ENCODE data around the gene ANKRD65. TPM values are rescaled to one million over a fixed set of nuclear protein-coding genes. Genes with fewer than 3 reads are reported as not detected.

The ANKRD65 gene
- total and polyA plus RNA-seq, 4 donors: 1.8 to 10.8 (median 8.7) TPM

DNA sequence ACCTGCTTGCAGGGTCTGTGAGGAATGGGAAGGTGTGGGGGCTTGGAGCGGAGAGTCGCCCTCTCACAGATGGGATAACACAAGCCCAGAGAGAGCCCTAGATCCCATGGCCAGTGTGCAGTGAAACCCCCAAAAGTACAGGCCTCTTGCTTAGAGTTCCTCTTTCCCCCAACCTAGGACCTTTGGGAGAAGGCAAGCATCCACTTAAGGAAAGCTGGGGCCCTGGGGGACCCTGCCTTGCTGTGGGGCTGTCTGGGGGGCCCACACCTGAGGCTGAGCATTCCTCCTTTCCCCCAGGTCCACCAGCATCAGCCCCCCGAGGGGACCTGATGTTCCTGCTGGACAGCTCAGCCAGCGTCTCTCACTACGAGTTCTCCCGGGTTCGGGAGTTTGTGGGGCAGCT lies 15.6 kb upstream of the ANKRD65 start:
- WGBS (ENCODE audit: insufficient coverage): 93% methylated on average over 6 of the region's 7 CpGs
- no peak for DNase-seq (ENCODE audit: low read depth in 4 of 6, low spot score in 6 of 6)
- H3K9me3 ChIP-seq (ENCODE audit: control insufficient read depth, insufficient read depth, low read length): no peaks in the 10 kb centered on the region
- H3K4me1 ChIP-seq (ENCODE audit: control insufficient read depth, insufficient read depth, low read length): peaks cover 84% of the 10 kb centered on the region
- peaks cover 41% of the 10 kb centered on the region for H3K36me3 ChIP-seq (ENCODE audit: control insufficient read depth, insufficient read depth, low read length)
- no peak overlapping the region for H3K27ac ChIP-seq (ENCODE audit: low read depth, low read length)
- peak overlapping the region; percentile 39 for H3K4me3 ChIP-seq (ENCODE audit: low read depth, low read length)
- peaks cover 3% of the 10 kb centered on the region for H3K27me3 ChIP-seq (ENCODE audit: control insufficient read depth, insufficient read depth, low read length)

DNA sequence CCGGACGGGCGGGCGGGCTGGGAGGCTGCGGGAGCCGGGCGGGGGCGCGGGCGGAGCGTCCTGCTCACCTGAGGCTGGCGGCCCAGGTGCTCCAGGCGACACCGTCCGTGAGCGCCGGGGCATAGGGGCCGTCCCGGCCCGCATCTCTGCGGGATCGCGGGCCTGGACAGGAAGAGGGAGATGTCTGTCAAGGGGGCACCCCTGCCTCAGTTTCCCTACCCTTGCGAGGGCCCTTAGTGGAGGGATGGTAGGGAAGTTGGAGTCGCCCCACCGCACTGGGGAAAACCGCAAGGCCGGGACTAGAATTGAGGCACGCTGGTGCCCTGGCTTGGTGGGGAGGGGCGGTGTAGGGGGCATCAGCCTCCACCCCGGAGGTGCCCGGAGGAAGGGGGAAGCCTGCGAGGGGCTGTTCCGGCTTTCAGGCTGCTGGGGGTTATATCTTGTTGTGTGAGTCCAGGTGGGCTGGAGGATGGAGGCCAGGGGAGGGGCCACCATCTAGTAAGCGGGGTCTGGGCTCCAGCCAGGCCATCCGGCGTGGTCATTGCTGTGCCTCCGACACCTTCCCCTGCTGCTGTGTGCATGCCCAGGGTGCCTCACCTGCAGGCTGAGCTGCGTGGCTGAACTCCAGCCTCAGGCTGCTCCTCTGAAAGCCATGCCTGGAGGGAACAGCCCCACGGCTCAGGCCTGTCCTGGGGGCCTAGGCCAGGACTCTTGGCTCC lies 15.0 kb upstream of the ANKRD65 start:
- H3K9me3 ChIP-seq (ENCODE audit: control insufficient read depth, insufficient read depth, low read length): no peaks in the 10 kb centered on the region
- H3K4me3 ChIP-seq (ENCODE audit: low read depth, low read length): peak overlapping the region; percentile 39
- H3K27me3 ChIP-seq (ENCODE audit: control insufficient read depth, insufficient read depth, low read length): peaks cover 3% of the 10 kb centered on the region
- H3K4me1 ChIP-seq (ENCODE audit: control insufficient read depth, insufficient read depth, low read length): peaks cover 85% of the 10 kb centered on the region
- H3K27ac ChIP-seq (ENCODE audit: low read depth, low read length): no peak overlapping the region
- 19% methylated on average over 39 of the region's 40 CpGs for WGBS (ENCODE audit: insufficient coverage)
- H3K36me3 ChIP-seq (ENCODE audit: control insufficient read depth, insufficient read depth, low read length): peaks cover 37% of the 10 kb centered on the region
- no peak for DNase-seq (ENCODE audit: low read depth in 4 of 6, low spot score in 6 of 6)

DNA sequence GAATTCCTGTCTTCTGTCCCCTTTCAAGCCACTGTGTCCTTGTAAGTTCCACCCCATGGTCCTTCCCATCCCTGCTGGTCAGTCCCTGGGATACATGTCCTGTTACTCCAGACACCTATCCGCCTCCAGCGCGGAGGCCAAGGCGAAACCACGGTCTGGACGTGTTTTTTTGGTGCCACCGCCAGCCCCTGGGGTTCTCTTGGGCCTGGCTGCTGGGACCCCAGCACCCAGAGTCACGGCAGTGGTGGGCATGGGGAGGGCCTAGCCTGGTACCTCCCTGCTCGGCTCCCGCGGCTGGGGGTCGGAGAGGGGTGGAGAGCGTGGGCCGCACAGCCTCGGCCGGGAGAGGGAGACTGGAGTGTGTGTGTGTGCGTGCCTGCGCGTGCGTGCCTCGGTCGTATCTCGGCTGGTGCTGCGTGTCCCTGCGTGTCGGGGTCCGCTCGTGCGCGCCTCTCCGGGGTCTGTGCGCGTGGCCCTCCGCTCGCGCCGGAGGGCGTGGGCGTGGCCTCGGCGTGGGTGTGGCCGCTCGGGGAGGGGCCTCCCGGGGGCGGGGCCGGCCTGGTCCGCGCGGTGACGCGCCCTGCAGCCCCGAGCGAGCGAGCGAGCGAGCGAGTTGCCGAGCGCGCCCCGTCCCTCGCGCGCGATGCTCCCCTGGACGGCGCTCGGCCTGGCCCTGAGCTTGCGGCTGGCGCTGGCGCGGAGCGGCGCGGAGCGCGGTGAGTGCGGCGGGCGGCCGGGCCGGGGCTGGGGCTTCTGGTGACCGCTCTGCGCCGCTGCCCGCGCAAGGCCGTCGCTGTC lies 14.2 kb upstream of the ANKRD65 start, which contains the start of gene VWA1:
Gene VWA1 (plus strand): TSS at position 585 of the 798 bp plus-strand sequence. CDS start 59 bp downstream, at position 644.
- Histone ChIP-seq H3K4me1 (ENCODE audit: control insufficient read depth, insufficient read depth, low read length) (peaks cover 85% of the 10 kb centered on the region), H3K9me3 (ENCODE audit: control insufficient read depth, insufficient read depth, low read length) (no peaks in the 10 kb centered on the region), H3K4me3 (ENCODE audit: low read depth, low read length) (peak within 1 kb of the TSS; percentile 39), H3K36me3 (ENCODE audit: control insufficient read depth, insufficient read depth, low read length) (peaks cover 30% of the 10 kb centered on the region), H3K27me3 (ENCODE audit: control insufficient read depth, insufficient read depth, low read length) (peaks cover 3% of the 10 kb centered on the region), H3K27ac (ENCODE audit: low read depth, low read length) (peak within 1 kb of the TSS; percentile 91)
- WGBS (ENCODE audit: insufficient coverage): 6% methylated on average over 88 of the region's 89 CpGs
- peak in 2 of 6 donors; percentile 82 to 85 for DNase-seq (ENCODE audit: low read depth in 4 of 6, low spot score in 6 of 6)

DNA sequence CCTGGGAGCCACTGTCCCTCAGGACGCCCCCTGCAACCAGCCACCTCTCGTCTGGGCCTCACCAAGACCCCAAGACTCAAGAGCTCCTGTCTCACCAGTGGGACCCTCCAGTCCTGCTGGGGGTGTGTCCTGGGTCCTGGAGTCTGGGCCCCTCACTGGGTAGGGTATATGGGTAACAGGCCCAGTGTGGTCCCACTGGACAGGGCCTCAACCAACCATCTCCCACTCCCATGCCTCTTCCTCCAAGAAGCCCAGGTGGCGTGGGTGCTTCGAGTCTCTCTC lies 13.7 kb upstream of the ANKRD65 start:
- no peak for DNase-seq (ENCODE audit: low read depth in 4 of 6, low spot score in 6 of 6)
- Histone ChIP-seq H3K27me3 (ENCODE audit: control insufficient read depth, insufficient read depth, low read length) (peaks cover 3% of the 10 kb centered on the region), H3K36me3 (ENCODE audit: control insufficient read depth, insufficient read depth, low read length) (peaks cover 25% of the 10 kb centered on the region), H3K4me1 (ENCODE audit: control insufficient read depth, insufficient read depth, low read length) (peaks cover 86% of the 10 kb centered on the region), H3K27ac (ENCODE audit: low read depth, low read length) (peak overlapping the region; percentile 91), H3K9me3 (ENCODE audit: control insufficient read depth, insufficient read depth, low read length) (no peaks in the 10 kb centered on the region), H3K4me3 (ENCODE audit: low read depth, low read length) (no peak overlapping the region)
- WGBS (ENCODE audit: insufficient coverage): 66% methylated on average over 4 of the region's 4 CpGs

DNA sequence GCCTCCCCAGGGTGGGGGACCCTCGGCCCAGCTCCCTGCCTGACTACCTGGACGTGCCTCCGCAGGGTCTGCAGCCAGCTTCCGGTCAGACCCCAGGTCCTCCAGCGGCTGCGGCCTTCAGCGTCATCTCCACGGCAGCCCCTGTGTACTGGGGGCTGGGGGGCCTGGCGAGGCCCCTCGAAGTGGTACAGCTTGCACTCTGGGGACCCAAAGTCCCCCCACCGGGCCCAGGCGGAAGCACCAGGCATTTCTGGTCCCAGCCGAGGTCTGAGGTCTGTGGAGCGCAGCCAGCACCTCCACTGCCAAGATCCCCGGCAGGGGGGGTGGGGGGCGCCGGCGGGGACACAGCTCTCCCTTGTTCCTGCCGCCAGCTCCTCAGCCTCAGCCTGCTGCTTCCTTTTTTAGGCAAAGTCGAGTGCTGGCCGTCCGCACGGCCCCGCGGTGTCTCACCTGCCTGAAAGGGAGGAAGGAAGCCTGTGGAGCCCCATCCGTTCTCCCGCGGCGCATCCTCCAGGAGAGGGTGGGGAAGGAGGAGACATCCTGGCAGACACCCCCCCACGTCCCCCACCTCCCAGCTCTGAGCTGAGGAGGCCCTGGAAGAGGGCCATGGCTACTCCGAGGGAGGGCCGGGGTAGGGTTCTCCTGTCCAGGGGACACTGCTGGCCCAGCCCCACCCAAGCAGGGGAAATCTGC lies 13.2 kb upstream of the ANKRD65 start:
- H3K27me3 ChIP-seq (ENCODE audit: control insufficient read depth, insufficient read depth, low read length): peaks cover 3% of the 10 kb centered on the region

DNA sequence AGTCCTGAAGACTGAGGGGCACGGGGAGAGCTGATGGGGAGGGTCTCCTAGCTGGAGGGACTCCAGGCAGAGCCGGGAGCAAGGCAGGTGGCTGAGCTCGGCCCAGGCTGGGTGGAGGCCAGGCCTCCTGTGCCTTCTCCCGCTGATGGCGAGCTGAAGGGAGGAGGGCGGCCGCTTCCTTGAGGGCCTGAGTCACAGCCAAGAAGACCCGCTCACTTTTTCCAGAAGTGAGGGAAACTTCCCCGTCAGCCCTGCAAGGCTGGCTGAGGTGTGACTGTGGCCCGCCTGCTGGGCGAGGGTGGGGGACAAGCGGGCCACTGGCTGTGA lies 12.7 kb upstream of the ANKRD65 start:
- peak overlapping the region; percentile 91 for H3K27ac ChIP-seq (ENCODE audit: low read depth, low read length)
- H3K4me3 ChIP-seq (ENCODE audit: low read depth, low read length): no peak overlapping the region
- peak in 1 of 6 donors; percentile 57 for DNase-seq (ENCODE audit: low read depth in 4 of 6, low spot score in 6 of 6)

More for the DNA sequence above, 13.2 kb upstream of the ANKRD65 start:
- Histone ChIP-seq H3K4me3 (ENCODE audit: low read depth, low read length) (no peak overlapping the region), H3K4me1 (ENCODE audit: control insufficient read depth, insufficient read depth, low read length) (peaks cover 90% of the 10 kb centered on the region), H3K36me3 (ENCODE audit: control insufficient read depth, insufficient read depth, low read length) (peaks cover 25% of the 10 kb centered on the region), H3K27ac (ENCODE audit: low read depth, low read length) (peak overlapping the region; percentile 91), H3K9me3 (ENCODE audit: control insufficient read depth, insufficient read depth, low read length) (no peaks in the 10 kb centered on the region)
- 19% methylated on average over 32 of the region's 32 CpGs for WGBS (ENCODE audit: insufficient coverage)
- peak in 5 of 6 donors; percentile 36 to 85 (median 55) for DNase-seq (ENCODE audit: low read depth in 4 of 6, low spot score in 6 of 6)

DNA sequence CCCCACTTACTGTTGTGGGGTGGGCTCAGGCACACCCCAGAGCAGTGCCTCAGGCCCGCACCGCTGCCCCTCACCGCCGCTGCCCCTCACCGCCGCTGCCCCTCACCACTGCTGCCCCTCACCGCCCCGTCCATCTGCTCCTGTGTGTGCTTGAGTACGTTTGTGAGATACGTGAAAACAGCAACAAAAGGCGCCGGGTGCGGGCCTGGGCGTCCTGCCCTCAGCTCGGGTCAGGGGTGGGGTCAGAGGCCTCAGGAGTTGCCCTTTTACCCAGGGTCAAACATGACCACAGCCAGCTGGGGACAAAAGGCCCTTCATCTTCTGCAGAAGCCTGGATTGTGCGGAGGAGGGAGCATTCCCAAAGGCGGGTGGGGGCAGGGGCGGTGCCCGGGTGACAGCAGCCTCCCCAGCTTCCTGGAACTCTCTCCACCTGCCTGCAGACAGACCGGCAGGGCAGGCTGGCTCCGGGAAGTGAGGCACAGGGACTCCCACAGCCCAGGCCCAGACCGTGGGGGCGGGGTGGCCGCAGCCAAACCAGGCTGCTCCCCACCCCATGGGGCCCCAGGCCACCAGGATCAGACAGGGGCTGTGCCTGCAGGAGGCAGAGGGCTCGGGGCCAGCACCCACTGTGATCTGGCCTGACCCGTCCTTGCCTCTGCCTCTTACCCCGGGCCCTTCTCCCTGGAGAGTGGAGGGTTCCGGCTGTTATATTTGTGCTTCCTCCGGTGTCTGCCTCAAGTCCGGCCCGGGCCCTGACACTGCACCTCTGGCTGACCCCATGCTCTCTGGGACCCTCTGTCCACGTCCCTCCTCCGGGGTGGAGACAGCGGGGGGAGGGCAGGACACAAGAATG lies 12.1 kb upstream of the ANKRD65 start:
- Histone ChIP-seq H3K27ac (ENCODE audit: low read depth, low read length) (peak overlapping the region; percentile 91), H3K4me3 (ENCODE audit: low read depth, low read length) (no peak overlapping the region)
- 44% methylated on average over 30 of the region's 34 CpGs for WGBS (ENCODE audit: insufficient coverage)

More for the DNA sequence above, 12.7 kb upstream of the ANKRD65 start:
- H3K27me3 ChIP-seq (ENCODE audit: control insufficient read depth, insufficient read depth, low read length): peaks cover 3% of the 10 kb centered on the region
- peaks cover 90% of the 10 kb centered on the region for H3K4me1 ChIP-seq (ENCODE audit: control insufficient read depth, insufficient read depth, low read length)
- peaks cover 21% of the 10 kb centered on the region for H3K36me3 ChIP-seq (ENCODE audit: control insufficient read depth, insufficient read depth, low read length)
- 19% methylated on average over 11 of the region's 12 CpGs for WGBS (ENCODE audit: insufficient coverage)
- H3K9me3 ChIP-seq (ENCODE audit: control insufficient read depth, insufficient read depth, low read length): no peaks in the 10 kb centered on the region

DNA sequence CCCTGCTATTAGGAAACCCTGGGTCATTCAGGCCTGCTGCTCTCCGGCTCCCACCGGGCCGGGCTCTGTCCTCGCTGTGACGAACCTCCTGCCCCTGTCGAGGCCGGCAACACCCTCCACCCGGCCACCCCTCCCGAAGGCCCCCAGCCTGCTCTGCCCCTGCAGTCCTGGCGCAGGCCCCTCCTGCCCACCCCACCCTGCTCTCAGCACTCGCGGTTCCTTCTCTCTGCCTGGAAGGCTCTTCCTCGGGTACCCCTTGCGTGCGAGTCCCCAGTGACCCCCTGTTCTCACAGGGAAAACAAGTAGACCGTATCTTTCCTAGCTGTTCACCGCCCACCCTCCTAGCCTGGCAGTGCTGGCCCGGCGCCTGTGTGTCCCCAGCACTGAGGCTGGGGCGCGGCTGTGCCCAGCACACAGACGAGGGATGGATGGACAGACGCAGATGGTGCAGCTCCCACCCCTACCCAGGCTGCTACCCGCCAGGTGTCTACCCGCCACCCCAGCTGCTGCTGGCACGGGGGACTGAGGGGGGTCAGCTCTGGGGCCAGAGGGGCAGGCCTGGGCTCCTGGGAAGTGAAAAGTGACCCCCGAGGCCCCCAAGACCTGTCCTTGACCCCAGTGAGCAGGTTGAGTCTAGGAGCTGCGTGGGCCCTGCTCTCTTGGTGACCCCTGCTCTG lies 11.3 kb upstream of the ANKRD65 start:
- H3K9me3 ChIP-seq (ENCODE audit: control insufficient read depth, insufficient read depth, low read length): no peaks in the 10 kb centered on the region
- DNase-seq (ENCODE audit: low read depth in 4 of 6, low spot score in 6 of 6): no peak
- peak overlapping the region; percentile 91 for H3K27ac ChIP-seq (ENCODE audit: low read depth, low read length)
- H3K36me3 ChIP-seq (ENCODE audit: control insufficient read depth, insufficient read depth, low read length): peaks cover 8% of the 10 kb centered on the region
- WGBS (ENCODE audit: insufficient coverage): 50% methylated on average over 24 of the region's 28 CpGs
- H3K4me3 ChIP-seq (ENCODE audit: low read depth, low read length): no peak overlapping the region
- peaks cover 80% of the 10 kb centered on the region for H3K4me1 ChIP-seq (ENCODE audit: control insufficient read depth, insufficient read depth, low read length)
- H3K27me3 ChIP-seq (ENCODE audit: control insufficient read depth, insufficient read depth, low read length): peaks cover 3% of the 10 kb centered on the region

More for the DNA sequence above, 12.1 kb upstream of the ANKRD65 start:
- peak in 1 of 6 donors; percentile 59 for DNase-seq (ENCODE audit: low read depth in 4 of 6, low spot score in 6 of 6)
- Histone ChIP-seq H3K9me3 (ENCODE audit: control insufficient read depth, insufficient read depth, low read length) (no peaks in the 10 kb centered on the region), H3K27me3 (ENCODE audit: control insufficient read depth, insufficient read depth, low read length) (peaks cover 3% of the 10 kb centered on the region), H3K4me1 (ENCODE audit: control insufficient read depth, insufficient read depth, low read length) (peaks cover 86% of the 10 kb centered on the region), H3K36me3 (ENCODE audit: control insufficient read depth, insufficient read depth, low read length) (peaks cover 15% of the 10 kb centered on the region)

All from spinal cord (tissue), 10 donors.